NCI-H82 treated with DMSO at 0.1 percent for 48 hours (cell line): ENCODE measurements around the gene NBEAL2.

Source experiments
- DNase-seq: peaks from one replicate; lab custom pipeline; 2025; ENCODE audit not compliant: unreplicated experiment; lab: John Stamatoyannopoulos, UW

Gene NBEAL2

DNA sequence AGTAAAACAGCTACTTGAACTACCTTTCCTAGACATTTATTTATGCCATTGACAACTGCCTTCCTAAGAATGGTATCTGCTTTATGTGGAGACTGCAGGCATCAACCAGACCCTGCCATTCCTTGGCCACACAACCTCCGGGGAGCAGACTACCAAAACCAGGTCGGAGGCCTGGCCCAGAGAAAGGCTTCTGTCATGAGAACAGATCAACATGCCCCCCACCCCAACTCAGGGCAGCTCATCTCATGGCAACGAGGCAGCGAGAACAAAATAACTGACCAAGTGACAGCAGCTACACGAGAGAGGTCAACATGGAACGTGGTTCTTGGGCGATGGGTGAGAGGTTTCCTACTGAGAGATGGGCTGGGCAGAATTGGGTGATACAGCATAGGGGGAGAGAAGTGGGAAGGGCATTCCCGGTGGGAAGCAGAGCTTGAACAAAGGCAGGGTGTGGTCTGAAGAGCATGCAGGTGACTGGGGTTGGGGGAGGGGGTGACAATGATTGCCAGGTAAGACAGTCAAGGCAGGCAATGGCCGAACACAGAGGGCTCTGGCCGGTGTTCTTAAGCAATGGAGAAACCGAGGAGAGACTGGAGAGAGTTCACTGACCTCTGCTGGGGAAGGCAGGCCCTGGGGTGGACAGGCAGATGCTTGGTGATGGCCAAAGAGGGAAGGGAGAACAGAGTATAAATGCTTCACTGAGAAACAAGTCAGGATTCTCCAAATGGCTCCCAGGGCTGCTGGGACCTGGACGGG is 36.8 kb upstream of the NBEAL2 start:
- no peak for DNase-seq

DNA sequence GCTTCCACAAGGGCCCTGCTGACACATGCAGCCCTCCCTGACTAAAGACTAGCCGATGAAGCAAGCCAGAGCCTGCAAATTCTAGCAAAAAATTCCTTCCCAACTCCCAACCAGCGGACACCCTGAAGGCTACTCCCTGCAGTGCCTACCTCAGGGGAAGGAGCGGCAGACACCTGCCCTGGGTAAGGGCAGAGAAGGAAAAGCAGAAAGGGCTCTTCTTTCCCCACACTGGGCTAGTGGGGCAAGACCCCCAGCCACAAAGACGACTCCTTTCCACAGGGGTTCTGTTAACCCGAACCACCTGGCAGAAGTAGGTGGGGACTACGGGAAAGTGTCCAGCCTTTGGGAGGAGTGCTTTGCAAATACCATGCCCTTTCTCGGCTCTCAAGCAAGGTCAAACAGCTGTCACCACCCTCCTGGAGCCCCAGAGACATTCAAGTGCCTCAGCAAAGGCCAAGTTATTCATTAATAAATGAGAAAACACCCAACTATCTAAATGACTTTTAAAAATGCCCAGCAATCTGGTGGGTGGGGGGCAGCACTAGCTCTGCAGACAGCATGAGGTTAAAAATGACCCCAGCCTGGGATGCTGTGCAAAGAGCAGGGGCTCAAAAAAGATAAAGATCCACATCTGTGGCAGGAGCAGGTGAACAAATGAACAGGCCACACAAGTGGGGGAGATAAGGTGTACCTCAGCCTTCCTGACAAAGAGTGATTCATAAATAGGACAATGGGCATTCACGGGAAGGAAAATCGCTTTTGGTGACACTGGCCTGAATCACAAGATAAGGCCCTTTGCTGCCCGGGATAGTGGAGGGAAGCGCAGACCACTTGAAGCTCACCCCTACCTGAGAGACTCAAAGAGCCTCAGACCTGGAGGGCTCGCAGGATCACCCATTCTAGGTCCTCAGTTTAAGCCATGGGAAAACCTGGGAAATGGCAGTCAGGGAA is 36.0 kb upstream of the NBEAL2 start:
- no peak for DNase-seq

DNA sequence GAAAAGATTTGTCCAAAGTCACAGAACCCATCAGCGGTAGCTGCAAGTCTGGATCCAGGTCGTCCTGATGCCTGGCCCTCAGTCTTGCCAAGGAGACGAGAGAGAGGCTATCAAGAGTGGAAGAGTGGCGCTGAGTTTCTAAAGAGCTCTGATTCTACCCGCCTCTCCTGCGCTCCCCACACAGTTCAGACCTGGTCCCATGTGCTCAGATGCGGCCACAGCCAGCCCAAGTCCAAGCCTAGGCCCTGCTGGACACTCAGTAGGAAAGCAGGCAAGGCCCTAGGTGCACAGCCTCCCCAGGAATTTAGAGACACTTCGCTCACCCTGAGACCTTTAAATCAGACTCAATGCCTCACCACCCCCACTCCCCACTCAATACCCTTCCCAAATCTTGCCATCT is 35.3 kb upstream of the NBEAL2 start:
- no peak for DNase-seq

DNA sequence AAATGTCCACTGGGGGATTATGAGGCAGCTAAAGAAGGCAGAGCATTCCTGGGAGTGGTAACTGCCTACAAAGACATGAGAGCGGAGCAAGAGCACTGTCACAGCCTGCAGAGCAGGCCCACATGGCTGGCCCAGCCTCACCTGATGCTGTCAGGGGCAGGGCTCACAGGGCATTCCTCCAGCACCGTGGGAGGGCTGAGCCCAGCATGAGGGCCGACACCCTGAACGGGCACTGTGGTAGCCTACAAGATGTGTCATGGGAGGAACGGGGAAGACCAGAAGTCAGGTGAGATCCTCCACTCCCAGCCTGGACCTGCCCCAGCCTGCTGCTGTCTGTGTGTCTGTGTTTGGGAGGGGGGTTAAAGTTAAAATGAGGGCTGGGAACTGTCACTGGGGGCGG is 33.0 kb upstream of the NBEAL2 start:
- DNase-seq = no peak

DNA sequence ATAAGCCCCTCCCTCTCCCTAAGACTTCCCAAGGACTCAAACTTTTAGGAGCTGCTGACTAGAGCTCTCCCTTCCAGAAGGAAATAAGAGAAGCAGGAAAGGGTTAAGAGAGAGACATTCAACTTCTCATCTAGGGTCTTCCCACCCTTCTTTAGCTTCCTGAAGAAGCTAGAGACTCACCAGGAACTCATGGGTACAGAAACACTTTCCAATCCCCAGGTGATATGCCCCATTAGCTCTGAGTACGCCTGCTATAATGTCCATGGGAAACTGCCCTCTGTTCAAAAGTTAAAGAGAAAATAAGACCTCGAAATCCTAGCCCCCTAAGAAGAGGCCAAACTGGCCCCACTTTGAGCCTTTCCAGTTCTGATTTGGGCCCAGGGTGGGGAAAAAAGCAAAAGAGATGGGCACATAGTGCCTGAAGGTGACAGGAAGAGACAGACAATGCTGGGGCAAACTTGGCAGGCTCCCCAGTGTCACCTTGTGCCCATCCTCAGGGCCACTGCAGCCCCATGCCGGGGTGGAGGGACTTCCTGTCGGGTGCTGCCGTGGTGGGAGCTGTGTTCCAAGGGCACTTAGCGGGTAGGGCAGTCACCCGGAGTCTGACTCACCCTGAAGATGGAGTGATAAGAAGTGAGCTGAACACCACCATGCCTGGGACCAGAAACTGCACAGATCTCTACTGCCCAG is 32.5 kb upstream of the NBEAL2 start:
- no peak for DNase-seq

DNA sequence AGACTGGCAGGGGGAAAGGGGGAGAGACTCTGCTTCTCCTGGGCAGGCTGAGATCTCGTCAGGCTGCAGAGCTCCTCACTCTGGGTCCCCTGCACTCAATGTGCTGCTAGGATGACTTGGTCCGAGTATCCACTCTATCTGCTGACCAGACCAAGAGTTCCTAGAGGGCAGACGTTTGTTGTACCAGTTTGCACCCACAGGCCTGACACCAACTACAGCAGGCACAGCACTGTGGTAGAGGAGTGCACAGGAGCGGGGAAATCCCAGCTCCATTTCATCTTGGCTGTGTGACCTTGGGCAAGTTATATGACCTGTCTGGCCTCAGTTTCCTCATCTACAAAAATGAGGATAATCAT is 31.9 kb upstream of the NBEAL2 start:
- DNase-seq = no peak

DNA sequence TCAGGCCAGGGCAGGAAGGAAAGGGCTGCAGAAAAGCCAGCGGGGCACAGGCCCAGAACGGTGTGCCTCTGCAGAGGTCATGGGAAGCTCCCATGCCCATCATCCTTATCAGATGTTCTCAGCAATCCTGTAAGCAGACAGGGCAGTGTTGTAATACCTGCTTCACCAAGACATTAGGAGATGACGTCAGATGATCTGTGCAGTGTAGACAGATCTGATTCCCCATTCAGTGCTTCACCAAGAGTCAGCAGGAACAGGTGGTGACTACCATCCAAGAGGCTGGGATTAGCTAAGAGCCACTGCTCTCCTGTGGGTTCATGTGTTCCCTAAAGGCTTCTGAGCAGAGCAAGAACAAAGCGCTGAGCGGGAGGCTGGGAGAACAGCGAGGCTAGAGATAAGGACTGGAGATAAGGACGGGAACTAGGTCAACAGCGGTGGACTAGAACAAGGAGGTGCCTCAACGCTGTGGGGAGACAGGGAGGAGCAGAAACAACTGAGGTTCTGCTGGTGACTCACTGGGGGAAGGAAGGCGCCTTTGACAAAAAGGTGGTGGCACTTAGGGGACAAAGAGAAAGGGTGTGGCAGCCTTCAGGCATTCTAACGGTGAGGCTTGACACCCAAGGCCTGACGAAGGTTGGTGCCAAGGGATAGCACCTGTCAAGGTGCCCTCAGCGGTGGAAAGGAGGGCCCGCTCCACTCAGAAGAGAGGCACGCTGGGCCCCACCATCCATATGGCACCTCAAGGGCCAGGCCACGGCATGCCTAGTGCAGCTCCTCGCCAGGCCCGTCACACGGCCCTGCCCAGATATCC is 31.3 kb upstream of the NBEAL2 start:
- no peak for DNase-seq

DNA sequence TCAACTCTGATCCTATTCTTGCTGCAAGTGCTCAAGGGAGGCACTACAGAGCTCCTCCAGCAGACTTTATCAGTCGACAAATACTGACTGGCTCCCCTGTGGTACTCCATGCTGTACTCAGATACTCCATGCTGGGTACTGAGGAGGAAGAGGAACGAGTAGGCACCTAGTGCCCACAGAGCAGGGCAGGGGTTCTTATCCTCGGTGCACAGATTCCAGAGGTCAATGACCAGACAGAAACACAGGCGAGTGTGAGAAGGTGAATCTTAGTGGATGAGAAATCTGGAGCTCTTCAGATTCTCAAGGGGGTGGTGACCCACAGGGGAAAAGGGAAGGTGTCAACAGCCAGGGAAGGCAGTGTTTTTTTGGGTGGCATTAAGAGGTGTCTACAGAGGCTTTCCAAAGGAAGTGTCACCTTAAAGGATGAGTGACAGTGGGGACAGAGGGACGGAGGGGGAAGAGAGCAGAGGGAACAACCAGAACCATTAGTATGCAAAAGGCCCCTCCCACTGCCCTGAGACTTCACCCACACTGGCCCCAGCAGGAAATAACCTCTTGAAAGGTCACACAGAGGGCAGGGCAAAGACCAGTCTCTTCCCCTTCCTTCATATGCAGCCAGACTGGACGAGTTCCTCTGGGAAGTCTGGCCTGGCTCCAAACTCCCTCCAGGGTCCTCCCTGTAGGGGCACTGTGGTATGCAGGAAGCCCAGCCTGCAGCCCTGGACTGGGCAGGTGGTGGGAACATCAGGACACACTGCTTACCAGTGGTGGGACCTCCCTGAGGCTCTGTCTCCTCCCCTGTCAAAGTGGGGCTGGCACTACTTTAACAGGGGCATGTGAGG is 30.4 kb upstream of the NBEAL2 start:
- DNase-seq = no peak

DNA sequence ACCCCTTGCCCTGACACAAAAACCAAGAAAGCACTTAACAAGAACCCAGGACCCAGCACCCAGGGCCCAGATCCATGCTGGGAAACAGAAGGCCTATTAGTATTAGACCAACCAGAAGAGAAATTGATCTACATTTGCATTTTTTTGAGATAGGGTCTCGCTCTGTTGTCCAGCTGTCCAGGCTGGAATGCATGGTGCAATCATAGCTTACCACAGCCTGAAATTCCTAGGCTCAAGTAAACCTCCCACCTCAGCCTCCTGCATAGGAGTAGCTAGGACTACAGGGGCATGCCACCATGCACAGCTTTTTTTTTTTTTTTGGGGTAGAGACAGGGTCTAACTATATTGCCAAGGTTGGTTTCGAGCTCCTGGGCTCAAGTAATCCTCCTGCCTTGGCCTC is 29.3 kb upstream of the NBEAL2 start:
- DNase-seq = no peak

DNA sequence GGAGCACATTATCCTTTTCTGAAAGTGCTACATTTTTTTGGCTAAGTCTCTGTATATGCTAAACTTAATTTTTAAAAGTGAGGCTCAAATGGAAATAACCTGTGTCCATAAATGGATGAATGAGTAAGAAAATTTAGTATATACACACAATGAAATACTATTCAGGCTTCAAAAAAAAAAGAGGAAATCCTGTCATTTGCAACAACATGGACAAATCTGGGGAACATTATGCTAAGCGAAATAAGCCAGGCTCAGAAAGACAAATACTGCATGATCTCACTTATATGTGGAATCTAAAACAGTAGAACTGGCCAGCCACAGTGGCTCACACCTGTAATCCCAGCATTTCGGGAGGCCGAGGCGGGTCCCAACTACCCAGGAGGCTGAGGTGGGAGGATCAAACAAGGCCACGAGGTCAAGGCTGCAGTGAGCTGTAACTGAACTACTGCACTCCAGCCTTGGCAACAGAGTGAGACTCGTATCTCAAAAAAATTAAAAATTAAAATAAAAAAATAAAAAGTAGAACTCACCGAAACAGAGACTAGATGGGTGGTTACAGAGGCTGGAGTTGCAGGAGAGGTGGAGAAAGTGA is 28.7 kb upstream of the NBEAL2 start:
- no peak for DNase-seq

DNA sequence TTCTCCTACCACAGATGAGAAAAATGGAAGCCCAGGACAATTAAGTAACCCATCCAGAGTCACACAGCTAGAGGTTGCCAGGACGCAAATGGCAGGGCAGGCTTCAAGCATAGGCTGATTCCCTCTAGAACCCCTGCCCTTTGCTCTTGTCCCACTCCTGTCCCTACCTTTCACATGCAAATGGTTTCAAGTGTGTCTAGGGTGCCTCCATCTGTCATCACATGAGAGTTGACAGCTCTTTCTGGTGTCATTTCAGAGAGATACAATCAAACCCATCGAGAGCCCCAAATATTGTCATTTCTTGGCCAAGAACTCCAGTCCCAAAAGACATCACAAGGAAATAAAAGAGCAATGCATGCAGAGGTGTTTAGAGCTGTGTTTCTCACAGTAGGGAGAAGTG is 26.7 kb upstream of the NBEAL2 start:
- DNase-seq = no peak

DNA sequence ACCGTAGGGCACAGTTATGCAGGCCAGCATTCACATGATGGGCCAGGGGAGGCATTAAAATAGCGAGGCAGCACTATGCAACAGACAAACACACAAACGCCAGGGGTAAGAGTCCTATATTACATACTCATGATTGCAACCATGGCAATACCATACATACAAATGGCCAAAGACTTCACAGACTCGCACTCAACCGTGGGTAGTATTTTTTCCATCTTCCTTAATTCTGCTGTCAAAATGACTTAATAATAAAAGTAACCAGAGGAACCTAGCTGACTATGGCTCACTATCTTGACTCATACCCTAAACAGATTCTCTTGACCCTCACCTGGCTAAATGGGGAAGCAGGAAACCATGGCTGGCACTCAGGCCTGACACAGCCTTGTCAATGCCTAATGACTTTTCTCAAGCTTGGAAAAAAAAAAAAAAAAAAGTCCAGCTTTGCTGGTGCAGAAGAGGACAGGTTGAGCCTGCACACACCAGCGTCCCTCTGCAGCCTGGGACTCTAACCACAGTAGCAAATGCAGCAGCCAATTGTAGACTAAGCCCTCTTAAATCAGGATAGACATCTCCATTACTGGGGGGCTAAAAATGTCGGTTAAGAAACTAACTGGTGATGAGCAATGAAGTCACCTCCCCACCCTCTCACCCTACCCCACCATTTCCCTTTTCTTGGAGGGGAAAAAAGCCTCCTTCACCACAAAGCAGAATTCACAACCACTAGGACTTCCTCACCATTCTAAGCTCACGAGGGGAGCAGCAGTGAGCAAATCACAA is 26.0 kb upstream of the NBEAL2 start:
- no peak for DNase-seq

DNA sequence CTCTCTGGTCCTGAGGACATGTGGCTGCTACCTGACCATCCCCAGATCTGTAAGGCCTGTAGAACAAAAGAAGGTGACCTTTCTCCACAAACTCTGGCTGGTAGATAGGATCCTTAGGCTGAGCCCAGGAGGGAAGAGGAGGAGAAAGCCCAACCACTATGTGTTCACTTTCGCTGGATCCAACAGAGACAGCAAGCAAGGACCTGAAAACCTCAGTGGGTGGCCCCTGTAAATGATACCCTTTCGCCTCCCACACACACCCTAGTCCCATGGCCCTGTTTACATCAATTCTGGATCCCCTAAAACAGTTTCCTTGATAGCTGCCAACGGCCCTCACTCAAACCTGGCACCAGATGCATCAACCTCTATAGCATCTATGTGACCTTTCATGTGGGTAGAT is 25.3 kb upstream of the NBEAL2 start:
- no peak for DNase-seq

DNA sequence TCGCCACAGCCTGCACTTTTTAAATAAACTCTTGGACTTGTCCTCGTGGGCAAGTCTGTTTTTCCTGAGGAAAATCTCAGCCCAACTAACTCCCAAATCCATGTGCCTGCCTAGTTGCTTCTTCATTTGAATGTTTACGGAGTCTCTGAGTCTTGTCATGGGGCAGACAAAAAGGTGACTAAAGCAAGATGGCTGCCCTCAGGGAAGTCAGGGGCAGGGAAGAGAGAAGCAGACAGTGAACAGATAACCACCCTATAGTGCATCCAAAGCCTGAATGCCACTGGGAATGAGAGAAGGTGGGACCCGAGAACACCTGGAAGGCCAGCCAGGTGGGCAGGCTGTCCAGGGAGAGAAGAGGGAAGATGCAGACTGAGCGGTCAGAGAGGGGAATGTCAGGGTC is 24.3 kb upstream of the NBEAL2 start:
- DNase-seq = no peak

DNA sequence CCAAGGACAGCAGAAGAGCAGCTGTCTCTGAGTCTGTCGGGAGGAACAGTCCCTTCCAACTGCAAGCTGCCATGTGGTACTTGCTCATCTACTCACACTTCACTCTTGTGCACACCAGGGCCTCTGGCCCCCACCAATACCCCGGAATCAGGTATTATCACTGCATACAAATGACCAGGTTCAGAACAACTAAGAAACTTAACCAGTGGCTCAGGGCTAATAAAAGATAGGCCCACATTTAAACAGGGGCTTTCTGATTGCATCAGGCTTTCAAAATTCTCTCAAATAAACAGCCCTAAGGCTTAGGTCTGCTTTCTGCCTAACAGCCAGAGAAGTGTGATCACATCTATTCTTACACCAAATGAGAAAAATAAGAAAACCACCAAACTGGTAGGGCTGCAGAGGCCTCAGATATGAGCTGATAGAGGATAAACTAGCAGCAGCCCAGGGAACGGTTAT is 23.6 kb upstream of the NBEAL2 start:
- no peak for DNase-seq

DNA sequence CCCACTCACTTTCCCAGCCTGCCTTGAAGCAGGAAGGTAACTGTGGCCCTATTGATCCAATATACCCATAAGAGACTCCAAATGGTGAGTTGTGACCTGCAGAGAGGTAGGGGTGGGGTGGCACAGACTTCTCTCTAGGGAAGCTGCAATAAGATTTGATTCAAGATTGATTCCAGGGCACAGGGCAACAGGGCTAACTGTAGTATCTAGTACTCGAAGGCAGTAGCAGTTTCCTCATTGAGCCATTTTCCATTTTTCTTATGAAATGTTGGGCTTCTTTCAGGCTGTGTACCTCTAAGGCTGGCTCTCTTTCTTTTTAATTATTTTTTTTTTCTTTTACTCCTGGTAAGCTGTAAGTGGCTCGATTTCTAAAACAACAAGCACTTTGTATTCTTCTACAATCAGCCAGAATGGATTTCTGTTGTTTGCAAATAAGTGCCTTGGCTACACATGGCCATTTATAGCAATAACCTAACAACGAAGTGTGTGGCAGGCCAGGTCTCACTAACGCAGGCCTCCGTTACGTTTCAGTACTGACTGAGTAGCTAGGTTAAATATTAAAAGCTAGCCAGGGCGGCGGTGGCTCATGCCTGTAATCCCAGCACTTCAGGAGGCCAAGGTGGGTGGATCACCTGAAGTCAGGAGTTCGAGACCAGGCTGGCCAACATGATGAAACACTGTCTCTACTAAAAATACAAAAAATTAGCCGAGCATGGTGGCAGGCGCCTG is 22.2 kb upstream of the NBEAL2 start:
- DNase-seq = no peak

DNA sequence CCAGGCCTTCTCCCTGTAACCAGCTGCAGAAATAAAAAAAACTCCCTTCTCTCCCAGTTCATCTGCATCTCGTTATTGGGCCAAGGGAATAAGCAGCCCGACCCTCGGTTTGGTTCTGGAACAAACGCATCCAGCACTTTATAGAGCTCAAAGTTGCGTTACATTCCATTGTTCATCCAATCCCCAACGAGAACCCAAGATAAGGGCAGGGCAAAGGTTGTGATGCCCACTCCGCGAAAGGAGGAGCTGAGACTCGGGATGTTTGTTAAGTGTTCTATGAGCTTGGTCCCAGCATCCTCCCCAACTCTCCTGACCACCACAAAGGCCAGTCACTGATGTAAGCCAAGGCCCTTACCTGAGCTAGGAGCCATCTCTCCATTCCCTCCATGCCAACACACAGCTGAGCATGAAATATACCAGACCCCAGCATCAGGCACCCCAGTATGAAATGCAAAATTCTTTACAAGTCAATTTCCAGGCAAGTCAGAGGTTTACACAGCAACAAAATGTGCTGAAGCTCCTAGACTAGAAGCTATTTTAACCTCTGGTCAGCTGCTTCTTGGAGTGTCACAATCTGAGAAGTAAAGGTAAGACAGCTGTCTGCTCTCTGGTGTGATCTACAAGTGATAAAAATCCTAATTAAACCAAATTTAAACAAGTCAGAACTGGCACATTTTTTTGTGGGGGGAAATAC is 20.9 kb upstream of the NBEAL2 start:
- no peak for DNase-seq

DNA sequence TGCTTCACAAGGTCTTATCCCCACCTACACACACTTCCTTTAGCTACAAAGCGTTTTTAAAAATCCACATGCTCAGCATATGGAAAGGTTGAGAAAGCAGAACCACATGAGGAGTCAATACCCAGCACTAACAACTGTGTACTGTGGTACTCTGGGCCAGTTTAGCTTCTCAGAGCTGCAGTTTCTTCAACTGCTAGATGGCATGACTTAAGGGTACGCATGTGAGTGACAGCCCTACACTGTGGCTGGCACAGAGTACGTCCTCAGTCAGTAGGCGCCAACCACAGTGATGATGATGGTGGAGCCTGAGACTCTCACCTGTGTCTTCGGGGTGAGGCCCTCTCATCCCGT is 20.3 kb upstream of the NBEAL2 start:
- DNase-seq = no peak
